GM18951 (cell line): ENCODE results near the gene LRCOL1.

ENCODE experiments used
- POLR2A ChIP-seq: IDR thresholded peaks from 4 replicates; pipeline ENCODE4 v1.6.1; 2011; ENCODE audit warnings: mild to moderate bottlenecking; ENCODE audit not compliant: insufficient read length, insufficient read depth; ENCODE audit errors: extremely low read depth
- in situ Hi-C: fragments of 300-500 bp; cut with MboI; formaldehyde crosslinking; loops from one replicate; pipeline ENCODE4 v1.12.0; 2022; ENCODE audit warnings: low sequenced_read_pairs, mixed read lengths, inconsistent platforms; ENCODE audit not compliant: unreplicated experiment

Gene LRCOL1

GRCh38 chr12:132610051-132610759 lies at the start of gene LRCOL1:
Gene LRCOL1 (minus strand): TSS chr12:132610582. CDS start chr12:132606251, 4,331 bp downstream.
- TF ChIP-seq POLR2A = no peak
- in situ Hi-C loops = no loop called here

- no peak for TF ChIP-seq POLR2A
- in situ Hi-C loops = no loop called here
Observed at GRCh38 chr12:132660052-132660451, 49.7 kb upstream of the LRCOL1 start.

GRCh38 chr12:132659146-132659545 lies 48.8 kb upstream of the LRCOL1 start:
- TF ChIP-seq POLR2A = no peak
- in situ Hi-C loops = no loop called here

- TF ChIP-seq POLR2A = no peak
- in situ Hi-C loops = no loop called here
Observed at GRCh38 chr12:132658149-132658894, 47.9 kb upstream of the LRCOL1 start.

- in situ Hi-C loops = no loop called here
- no peak for TF ChIP-seq POLR2A
Observed at GRCh38 chr12:132657004-132657727, 46.8 kb upstream of the LRCOL1 start.

- in situ Hi-C loops = no loop called here
- no peak for TF ChIP-seq POLR2A
Observed at GRCh38 chr12:132653567-132654290, 43.3 kb upstream of the LRCOL1 start.

GRCh38 chr12:132651444-132652100 lies 41.2 kb upstream of the LRCOL1 start:
- no peak for TF ChIP-seq POLR2A
- in situ Hi-C loops = no loop called here

GRCh38 chr12:132649226-132649945 lies 39.0 kb upstream of the LRCOL1 start:
- TF ChIP-seq POLR2A = no peak
- in situ Hi-C loops = no loop called here

GRCh38 chr12:132648616-132649225 lies 38.3 kb upstream of the LRCOL1 start:
- in situ Hi-C loops = no loop called here
- TF ChIP-seq POLR2A = no peak

GRCh38 chr12:132647858-132648257 lies 37.5 kb upstream of the LRCOL1 start:
- in situ Hi-C loops = no loop called here
- TF ChIP-seq POLR2A = no peak

GRCh38 chr12:132646850-132647249 lies 36.5 kb upstream of the LRCOL1 start:
- TF ChIP-seq POLR2A = no peak
- in situ Hi-C loops = no loop called here
